Measurements from ENCODE around the gene SEBOX. TPM values are rescaled to one million over a fixed set of nuclear protein-coding genes. Genes with fewer than 3 reads are reported as not detected.

The SEBOX gene
- total RNA-seq, 1 experiment from 2014 or later = not detected

DNA sequence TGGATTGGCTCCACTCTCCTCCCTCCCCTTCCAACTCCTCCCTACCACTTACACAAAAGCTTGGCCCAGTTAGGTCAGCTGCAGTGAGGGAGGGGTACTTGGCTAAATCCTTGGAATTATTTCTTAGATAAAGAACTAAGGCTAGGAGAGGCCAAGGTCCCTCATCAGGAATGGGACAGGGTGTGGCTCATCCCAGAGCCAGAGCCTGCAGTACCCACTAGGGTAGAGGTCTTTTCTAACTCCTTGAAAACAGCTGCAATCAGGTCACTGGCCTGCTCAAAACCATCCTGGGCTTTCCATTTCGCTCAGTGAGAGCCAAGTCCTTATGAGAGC lies 42.9 kb upstream of the SEBOX start:
- H3K9me2 ChIP-seq (replicated peaks; ENCODE audit: low read length) = no peaks in the 10 kb centered on the region
- H4K20me1 ChIP-seq (ENCODE audit: low read length) = no peaks in the 10 kb centered on the region
- peaks cover 11% of the 10 kb centered on the region; the same call in 1 of the 2 replicates for H3K4me1 ChIP-seq (ENCODE audit: insufficient read depth, low read length)
- no peak for TF ChIP-seq EZH2phosphoT487 (IDR thresholded peaks at IDR 0.05; ENCODE audit: borderline replicate concordance, low read length)
- no peak for TF ChIP-seq EZH2 (IDR thresholded peaks at IDR 0.05; ENCODE audit: low read length, unreplicated experiment)
- TF ChIP-seq, protein P1, sequence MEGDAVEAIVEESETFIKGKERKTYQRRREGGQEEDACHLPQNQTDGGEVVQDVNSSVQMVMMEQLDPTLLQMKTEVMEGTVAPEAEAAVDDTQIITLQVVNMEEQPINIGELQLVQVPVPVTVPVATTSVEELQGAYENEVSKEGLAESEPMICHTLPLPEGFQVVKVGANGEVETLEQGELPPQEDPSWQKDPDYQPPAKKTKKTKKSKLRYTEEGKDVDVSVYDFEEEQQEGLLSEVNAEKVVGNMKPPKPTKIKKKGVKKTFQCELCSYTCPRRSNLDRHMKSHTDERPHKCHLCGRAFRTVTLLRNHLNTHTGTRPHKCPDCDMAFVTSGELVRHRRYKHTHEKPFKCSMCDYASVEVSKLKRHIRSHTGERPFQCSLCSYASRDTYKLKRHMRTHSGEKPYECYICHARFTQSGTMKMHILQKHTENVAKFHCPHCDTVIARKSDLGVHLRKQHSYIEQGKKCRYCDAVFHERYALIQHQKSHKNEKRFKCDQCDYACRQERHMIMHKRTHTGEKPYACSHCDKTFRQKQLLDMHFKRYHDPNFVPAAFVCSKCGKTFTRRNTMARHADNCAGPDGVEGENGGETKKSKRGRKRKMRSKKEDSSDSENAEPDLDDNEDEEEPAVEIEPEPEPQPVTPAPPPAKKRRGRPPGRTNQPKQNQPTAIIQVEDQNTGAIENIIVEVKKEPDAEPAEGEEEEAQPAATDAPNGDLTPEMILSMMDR (conservative IDR thresholded peaks at IDR 0.05; ENCODE audit: low read depth, low read length) = no peak
- no peak overlapping the region for H3K4me3 ChIP-seq (ENCODE audit: low read length)
- BruUV-seq (replicated peaks) = no TSS peak
- no peaks in the 10 kb centered on the region for H3K27me3 ChIP-seq (ENCODE audit: low read length)
- no peak overlapping the region for H2AFZ ChIP-seq (ENCODE audit: low read length)
- peaks cover 22% of the 10 kb centered on the region for H3K79me2 ChIP-seq (ENCODE audit: low read length)
- no peak overlapping the region for H3K9ac ChIP-seq (ENCODE audit: low read length)
- no peak for DNase-seq
- no peak overlapping the region for H3K4me2 ChIP-seq (ENCODE audit: low read length)
- no peak overlapping the region for H3K27ac ChIP-seq (ENCODE audit: low read length)
- no peaks in the 10 kb centered on the region for H3F3A ChIP-seq (ENCODE audit: low read length, unreplicated experiment)
- POLR2A ChIA-PET (ENCODE audit: unreplicated experiment) = no interaction called here
- ATAC-seq = no peak
- intact Hi-C loops (cut with micrococcal nuclease) = loop anchor here (10.0 kb wide), 1 partner anchor 137 kb away; no protein-coding TSS in a partner anchor
- CTCF ChIA-PET = no interaction called here
- H3K9me3 ChIP-seq (ENCODE audit: low read length) = no peaks in the 10 kb centered on the region
- H3K36me3 ChIP-seq (ENCODE audit: low read depth, low read length) = no peaks in the 10 kb centered on the region

GRCh38 chr17:28407130-28407973 lies 42.4 kb upstream of the SEBOX start:
- H3K79me2 ChIP-seq (ENCODE audit: low read length) = peaks cover 22% of the 10 kb centered on the region
- no peak overlapping the region for H3K4me2 ChIP-seq (ENCODE audit: low read length)
- H3K4me1 ChIP-seq (ENCODE audit: insufficient read depth, low read length) = peaks cover 13% of the 10 kb centered on the region
- H4K20me1 ChIP-seq (ENCODE audit: low read length) = no peaks in the 10 kb centered on the region
- no peak overlapping the region for H3K9ac ChIP-seq (ENCODE audit: low read length)
- ATAC-seq (no peak), DNase-seq (no peak)
- ChIA-PET CTCF (no interaction called here), POLR2A (ENCODE audit: unreplicated experiment) (no interaction called here)
- intact Hi-C loops (cut with micrococcal nuclease) = loop anchor here (10.0 kb wide), 1 partner anchor 137 kb away; no protein-coding TSS in a partner anchor
- TF ChIP-seq EZH2 (IDR thresholded peaks at IDR 0.05; ENCODE audit: low read length, unreplicated experiment) (no peak), EZH2phosphoT487 (IDR thresholded peaks at IDR 0.05; ENCODE audit: borderline replicate concordance, low read length) (no peak)
- TF ChIP-seq, protein P1 (conservative IDR thresholded peaks at IDR 0.05; ENCODE audit: low read depth, low read length) = no peak
- no peak overlapping the region for H2AFZ ChIP-seq (ENCODE audit: low read length)
- BruUV-seq (replicated peaks) = no TSS peak
- H3K4me3 ChIP-seq (ENCODE audit: low read length) = no peak overlapping the region
- no peak overlapping the region for H3K27ac ChIP-seq (ENCODE audit: low read length)
- H3F3A ChIP-seq (ENCODE audit: low read length, unreplicated experiment) = no peaks in the 10 kb centered on the region
- H3K9me3 ChIP-seq (ENCODE audit: low read length) = no peaks in the 10 kb centered on the region
- no peaks in the 10 kb centered on the region for H3K27me3 ChIP-seq (ENCODE audit: low read length)
- H3K9me2 ChIP-seq (replicated peaks; ENCODE audit: low read length) = no peaks in the 10 kb centered on the region
- H3K36me3 ChIP-seq (ENCODE audit: low read depth, low read length) = no peaks in the 10 kb centered on the region

- TF ChIP-seq EZH2 (IDR thresholded peaks at IDR 0.05; ENCODE audit: low read length, unreplicated experiment) = no peak
- ATAC-seq (no peak), DNase-seq (no peak)
- H3K36me3 ChIP-seq (ENCODE audit: low read depth, low read length) = no peaks in the 10 kb centered on the region
- H3K79me2 ChIP-seq (ENCODE audit: low read length) = peaks cover 22% of the 10 kb centered on the region
- intact Hi-C loops (cut with micrococcal nuclease) = loop anchor here (10.0 kb wide), 1 partner anchor 138 kb away; no protein-coding TSS in a partner anchor
- no peaks in the 10 kb centered on the region for H3F3A ChIP-seq (ENCODE audit: low read length, unreplicated experiment)
- H3K9ac ChIP-seq (ENCODE audit: low read length) = no peak overlapping the region
- no peaks in the 10 kb centered on the region for H3K27me3 ChIP-seq (ENCODE audit: low read length)
- ChIA-PET CTCF (no interaction called here), POLR2A (ENCODE audit: unreplicated experiment) (no interaction called here)
- peak overlapping the region; percentile 92 for H2AFZ ChIP-seq (ENCODE audit: low read length)
- H3K9me2 ChIP-seq (replicated peaks; ENCODE audit: low read length) = no peaks in the 10 kb centered on the region
- H3K4me3 ChIP-seq (ENCODE audit: low read length) = peak overlapping the region; percentile 88
- H3K9me3 ChIP-seq (ENCODE audit: low read length) = no peaks in the 10 kb centered on the region
- BruUV-seq (replicated peaks) = no TSS peak
- peak overlapping the region; percentile 99 for H3K4me2 ChIP-seq (ENCODE audit: low read length)
- H3K4me1 ChIP-seq (ENCODE audit: insufficient read depth, low read length) = peaks cover 20% of the 10 kb centered on the region
- H4K20me1 ChIP-seq (ENCODE audit: low read length) = no peaks in the 10 kb centered on the region
- no peak overlapping the region for H3K27ac ChIP-seq (ENCODE audit: low read length)
Observed at GRCh38 chr17:28406473-28406814, 41.4 kb upstream of the SEBOX start.
